GM12878 (cell line): Measurements from ENCODE around the gene DESI1. TPM values are rescaled to one million over a fixed set of nuclear protein-coding genes. Genes with fewer than 3 reads are reported as not detected.
A peak's percentile ranks its signal among the peaks of the same experiment; 100 is the strongest.

Experiments used
- ASH2L ChIP-seq: fragments of 300-600, 200-600 bp; sonication (generic); IDR thresholded peaks from 2 replicates; pipeline ENCODE4 v1.6.1; 2017; ENCODE audit warnings: low read depth, mild to moderate bottlenecking, borderline replicate concordance
- BACH1 ChIP-seq: fragments of 450-650 bp; IDR thresholded peaks from 2 replicates; pipeline ENCODE4 v1.6.1; 2017; ENCODE audit warnings: mild to moderate bottlenecking, borderline replicate concordance
- CBX5 ChIP-seq: sonication (generic); IDR thresholded peaks from 2 replicates; pipeline ENCODE4 v1.6.1; 2016; ENCODE audit warnings: low read depth, moderate library complexity, mild to moderate bottlenecking, inconsistent platforms
- CHD1 ChIP-seq: IDR thresholded peaks from 2 replicates; pipeline ENCODE4 v1.6.1; 2012; ENCODE audit warnings: low read depth, low read length, improper control_type of control experiment
- EED ChIP-seq: sonication (generic); IDR thresholded peaks from 2 replicates; pipeline ENCODE4 v1.6.1; 2016; ENCODE audit warnings: antibody characterized with exemption, low read depth
- ETV6 ChIP-seq, 2 experiments: fragments of 450-650 bp in 1 of 2; IDR thresholded peaks in 1 of 2; conservative IDR thresholded peaks in 1 of 2; 2 replicates each; pipeline ENCODE4 v1.6.1; 2014; ENCODE audit warnings: antibody characterized with exemption in 1 of 2, borderline replicate concordance in 1 of 2, low read depth in 1 of 2, mild to moderate bottlenecking in 1 of 2, moderate library complexity in 1 of 2
- PAX5 ChIP-seq: IDR thresholded peaks from 2 replicates; pipeline ENCODE4 v1.6.1; 2011; ENCODE audit warnings: low read depth, low read length, borderline replicate concordance
- PAX8 ChIP-seq: fragments of 450-650 bp; IDR thresholded peaks from 2 replicates; pipeline ENCODE4 v1.6.1; 2017; ENCODE audit warnings: mild to moderate bottlenecking, moderate library complexity
- RAD21 ChIP-seq: IDR thresholded peaks from 2 replicates; pipeline ENCODE4 v1.6.1; 2011; ENCODE audit warnings: mild to moderate bottlenecking, low read depth, low read length, moderate library complexity; ENCODE audit not compliant: insufficient read depth
- RBBP5 ChIP-seq: fragments of 200-600 bp; sonication (generic); conservative IDR thresholded peaks from 2 replicates; pipeline ENCODE4 v1.6.1; 2016
- RELA ChIP-seq: fragments of 450-650 bp; IDR thresholded peaks from 2 replicates; pipeline ENCODE4 v1.8.0; 2014; ENCODE audit warnings: borderline replicate concordance; ENCODE audit not compliant: partially characterized antibody
- SIN3A ChIP-seq: IDR thresholded peaks from 2 replicates; pipeline ENCODE4 v1.6.1; 2012; ENCODE audit warnings: low read depth, low read length, improper control_type of control experiment
- SMAD5 ChIP-seq: IDR thresholded peaks from 2 replicates; pipeline ENCODE4 v1.6.1; 2016; ENCODE audit warnings: antibody characterized with exemption, low read depth
- SMARCA5 ChIP-seq: fragments of 450-650 bp; IDR thresholded peaks from 2 replicates; pipeline ENCODE4 v1.6.1; 2017; ENCODE audit warnings: mild to moderate bottlenecking
- SRF ChIP-seq, 2 experiments: IDR thresholded peaks; 2 replicates each; pipeline ENCODE4 v1.6.1; 2011; ENCODE audit warnings: low read depth in 2 of 2, low read length in 2 of 2, mild to moderate bottlenecking in 1 of 2, moderate library complexity in 1 of 2
- STAT1 ChIP-seq: fragments of 450-650 bp; conservative IDR thresholded peaks from 2 replicates; pipeline ENCODE4 v1.6.1; 2014; ENCODE audit warnings: antibody characterized with exemption, mild to moderate bottlenecking
- TARDBP ChIP-seq: IDR thresholded peaks from 2 replicates; pipeline ENCODE4 v1.6.1; 2016; ENCODE audit warnings: borderline replicate concordance
- ZNF622 ChIP-seq: fragments of 450-650 bp; IDR thresholded peaks from 2 replicates; pipeline ENCODE4 v1.6.1; 2017; ENCODE audit warnings: mild to moderate bottlenecking, inconsistent platforms
- polyA plus RNA-seq, 11 experiments: library from polyadenylated mRNA; depleted of rRNA in 4 of 11; unstranded in 6 of 11; stranded (reverse) in 5 of 11; fragments of >200 nt; fragmentation: Nextera tagmentation in 4 of 11; fragmentation: Illumina TruSeq in 1 of 11; extraction: Ambion mirVana in 4 of 11; extraction: Trizol in 1 of 11; gene quantifications; 1 replicate in 1 of 11; 2 replicates in 10 of 11; pipeline versions ENCODE4 v1.2.1 to v1.2.3, GENCODE V29; 2011 to 2016; ENCODE audit warnings: inconsistent platforms in 2 of 11, missing spikeins in 2 of 11, low read depth in 1 of 11
- total RNA-seq, 4 experiments: library from RNA; depleted of rRNA in 3 of 4; stranded (reverse); fragments of >200 nt in 3 of 4; fragmentation: Illumina TruSeq in 1 of 4; extraction: Trizol in 1 of 4; gene quantifications; 2 replicates each; pipeline versions ENCODE4 v1.2.1 to v1.2.3, GENCODE V29; 2013 to 2021
- TF ChIP-seq, protein P1 (sequence below): fragments of 450-650 bp; IDR thresholded peaks from 2 replicates; pipeline ENCODE4 v1.6.1; 2017; ENCODE audit warnings: antibody characterized with exemption, mild to moderate bottlenecking, moderate library complexity
- TF ChIP-seq, protein P2 (sequence below): IDR thresholded peaks from 2 replicates; pipeline ENCODE4 v1.6.1; 2012; ENCODE audit warnings: low read depth, low read length, improper control_type of control experiment
- TF ChIP-seq, protein P3 (sequence below): IDR thresholded peaks from 2 replicates; pipeline ENCODE4 v1.6.1; 2012; ENCODE audit warnings: low read length, inconsistent platforms
- TF ChIP-seq, protein P4 (sequence below): IDR thresholded peaks from 2 replicates; pipeline ENCODE4 v1.6.1; 2011; ENCODE audit warnings: mild to moderate bottlenecking, low read depth, low read length, moderate library complexity; ENCODE audit not compliant: insufficient replicate concordance

Gene DESI1
- total and polyA plus RNA-seq, 10 of the 15 experiments (the other 5 are each of a cell fraction or from before 2014, with no cell fraction given), result 8.0 to 76.8 (median 40.6) TPM

DNA sequence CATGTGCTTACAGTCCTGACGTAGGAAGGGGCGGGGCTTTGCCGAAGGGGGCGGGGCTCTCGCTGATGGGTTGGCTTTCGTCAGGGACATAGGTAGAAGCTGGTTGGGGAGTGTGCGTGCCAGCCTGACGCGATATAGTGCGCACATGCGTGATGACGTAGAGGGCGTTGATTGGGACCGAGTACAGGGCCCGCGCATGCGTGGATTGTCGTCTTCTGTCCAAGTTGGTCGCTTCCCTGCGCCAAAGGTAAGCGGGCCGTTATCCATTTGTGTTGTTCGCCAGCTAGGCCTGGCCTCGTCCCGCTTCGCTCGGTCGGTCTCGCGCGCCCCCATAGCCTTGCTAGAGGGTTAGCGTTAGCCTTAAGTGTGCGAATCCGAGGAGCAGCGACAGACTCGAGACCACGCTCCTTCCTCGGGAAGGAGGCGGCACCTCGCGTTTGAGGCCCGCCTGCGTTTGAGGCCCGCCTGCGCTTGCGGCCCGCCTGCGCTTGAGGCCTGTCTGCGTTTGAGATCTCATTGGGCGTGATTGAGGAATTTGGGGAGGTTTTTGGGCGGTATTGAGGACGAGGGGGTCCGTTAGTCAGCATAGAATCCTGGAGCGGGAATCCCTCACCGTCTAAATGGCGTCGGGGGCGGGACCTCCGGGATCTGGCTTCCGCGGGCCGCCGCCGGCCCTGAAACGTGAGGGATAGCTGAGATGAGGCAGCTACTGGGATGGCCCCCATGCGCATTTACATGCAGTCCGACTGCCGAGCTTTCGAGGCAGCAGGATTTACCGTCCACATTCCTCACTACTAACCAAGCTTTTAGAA is 462 bp upstream of the DESI1 start, which contains the start of gene XRCC6 (continued):
- TF ChIP-seq SMARCA5 (no peak; the same call in 1 of the 2 replicates), RAD21 (no peak), TARDBP (no peak), EED (no peak; the same call in 1 of the 2 replicates), BACH1 (peak; percentile 57), SIN3A (no peak; the same call in none of the 2 replicates), CBX5 (no peak), STAT1 (peak; percentile 57; the same call in 1 of the 2 replicates), RBBP5 (no peak), ZNF622 (no peak), SRF (IDR thresholded peaks at IDR 0.05; ENCODE audit: low read depth in 2 of 2, low read length in 2 of 2) (no peak), SMAD5 (peak; percentile 33; the same call in 1 of the 2 replicates), PAX5 (no peak), ASH2L (no peak), PAX8 (no peak), ETV6 (conservative IDR thresholded peaks at IDR 0.05 in 1 of 2, IDR thresholded peaks at IDR 0.05 in 1 of 2; ENCODE audit: borderline replicate concordance in 1 of 2, low read depth in 1 of 2) (no peak), CHD1 (no peak), RELA (peak; percentile 47)
- TF ChIP-seq, protein P1, sequence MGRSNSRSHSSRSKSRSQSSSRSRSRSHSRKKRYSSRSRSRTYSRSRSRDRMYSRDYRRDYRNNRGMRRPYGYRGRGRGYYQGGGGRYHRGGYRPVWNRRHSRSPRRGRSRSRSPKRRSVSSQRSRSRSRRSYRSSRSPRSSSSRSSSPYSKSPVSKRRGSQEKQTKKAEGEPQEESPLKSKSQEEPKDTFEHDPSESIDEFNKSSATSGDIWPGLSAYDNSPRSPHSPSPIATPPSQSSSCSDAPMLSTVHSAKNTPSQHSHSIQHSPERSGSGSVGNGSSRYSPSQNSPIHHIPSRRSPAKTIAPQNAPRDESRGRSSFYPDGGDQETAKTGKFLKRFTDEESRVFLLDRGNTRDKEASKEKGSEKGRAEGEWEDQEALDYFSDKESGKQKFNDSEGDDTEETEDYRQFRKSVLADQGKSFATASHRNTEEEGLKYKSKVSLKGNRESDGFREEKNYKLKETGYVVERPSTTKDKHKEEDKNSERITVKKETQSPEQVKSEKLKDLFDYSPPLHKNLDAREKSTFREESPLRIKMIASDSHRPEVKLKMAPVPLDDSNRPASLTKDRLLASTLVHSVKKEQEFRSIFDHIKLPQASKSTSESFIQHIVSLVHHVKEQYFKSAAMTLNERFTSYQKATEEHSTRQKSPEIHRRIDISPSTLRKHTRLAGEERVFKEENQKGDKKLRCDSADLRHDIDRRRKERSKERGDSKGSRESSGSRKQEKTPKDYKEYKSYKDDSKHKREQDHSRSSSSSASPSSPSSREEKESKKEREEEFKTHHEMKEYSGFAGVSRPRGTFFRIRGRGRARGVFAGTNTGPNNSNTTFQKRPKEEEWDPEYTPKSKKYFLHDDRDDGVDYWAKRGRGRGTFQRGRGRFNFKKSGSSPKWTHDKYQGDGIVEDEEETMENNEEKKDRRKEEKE, result no peak
- TF ChIP-seq, protein P2, sequence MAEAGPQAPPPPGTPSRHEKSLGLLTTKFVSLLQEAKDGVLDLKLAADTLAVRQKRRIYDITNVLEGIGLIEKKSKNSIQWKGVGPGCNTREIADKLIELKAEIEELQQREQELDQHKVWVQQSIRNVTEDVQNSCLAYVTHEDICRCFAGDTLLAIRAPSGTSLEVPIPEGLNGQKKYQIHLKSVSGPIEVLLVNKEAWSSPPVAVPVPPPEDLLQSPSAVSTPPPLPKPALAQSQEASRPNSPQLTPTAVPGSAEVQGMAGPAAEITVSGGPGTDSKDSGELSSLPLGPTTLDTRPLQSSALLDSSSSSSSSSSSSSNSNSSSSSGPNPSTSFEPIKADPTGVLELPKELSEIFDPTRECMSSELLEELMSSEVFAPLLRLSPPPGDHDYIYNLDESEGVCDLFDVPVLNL, result no peak
- TF ChIP-seq, protein P3, sequence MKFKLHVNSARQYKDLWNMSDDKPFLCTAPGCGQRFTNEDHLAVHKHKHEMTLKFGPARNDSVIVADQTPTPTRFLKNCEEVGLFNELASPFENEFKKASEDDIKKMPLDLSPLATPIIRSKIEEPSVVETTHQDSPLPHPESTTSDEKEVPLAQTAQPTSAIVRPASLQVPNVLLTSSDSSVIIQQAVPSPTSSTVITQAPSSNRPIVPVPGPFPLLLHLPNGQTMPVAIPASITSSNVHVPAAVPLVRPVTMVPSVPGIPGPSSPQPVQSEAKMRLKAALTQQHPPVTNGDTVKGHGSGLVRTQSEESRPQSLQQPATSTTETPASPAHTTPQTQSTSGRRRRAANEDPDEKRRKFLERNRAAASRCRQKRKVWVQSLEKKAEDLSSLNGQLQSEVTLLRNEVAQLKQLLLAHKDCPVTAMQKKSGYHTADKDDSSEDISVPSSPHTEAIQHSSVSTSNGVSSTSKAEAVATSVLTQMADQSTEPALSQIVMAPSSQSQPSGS, result no peak
- TF ChIP-seq, protein P4, sequence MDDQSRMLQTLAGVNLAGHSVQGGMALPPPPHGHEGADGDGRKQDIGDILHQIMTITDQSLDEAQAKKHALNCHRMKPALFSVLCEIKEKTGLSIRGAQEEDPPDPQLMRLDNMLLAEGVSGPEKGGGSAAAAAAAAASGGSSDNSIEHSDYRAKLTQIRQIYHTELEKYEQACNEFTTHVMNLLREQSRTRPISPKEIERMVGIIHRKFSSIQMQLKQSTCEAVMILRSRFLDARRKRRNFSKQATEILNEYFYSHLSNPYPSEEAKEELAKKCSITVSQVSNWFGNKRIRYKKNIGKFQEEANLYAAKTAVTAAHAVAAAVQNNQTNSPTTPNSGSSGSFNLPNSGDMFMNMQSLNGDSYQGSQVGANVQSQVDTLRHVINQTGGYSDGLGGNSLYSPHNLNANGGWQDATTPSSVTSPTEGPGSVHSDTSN, result peak; percentile 70
